Measurements from ENCODE around the gene BCL6B.
"Not testable (repeated sequence)": the region's sequence is repeated elsewhere in the genome, so short reads cannot be mapped to it uniquely, and the experiment has no call there.

DNA sequence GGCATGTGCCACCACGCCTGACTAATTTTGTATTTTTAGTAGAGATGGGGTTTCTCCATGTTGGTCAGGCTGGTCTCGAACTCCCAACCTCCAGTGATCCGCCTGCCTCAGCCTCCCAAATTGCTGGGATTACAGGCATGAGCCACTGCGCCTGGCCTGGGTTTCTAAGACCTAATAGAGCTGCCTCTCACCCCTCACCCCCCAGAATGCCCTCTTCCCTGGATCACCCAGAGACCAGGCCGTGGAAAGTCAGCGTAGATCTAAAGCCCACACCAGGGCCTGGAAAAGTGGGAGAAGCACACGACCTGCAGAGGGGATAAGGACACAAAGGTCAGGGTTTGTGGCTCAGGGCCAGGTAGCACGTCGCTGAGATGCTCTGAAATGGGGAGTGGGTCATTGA is 27.7 kb downstream of the BCL6B start:
- TF ChIP-seq, protein P1, sequence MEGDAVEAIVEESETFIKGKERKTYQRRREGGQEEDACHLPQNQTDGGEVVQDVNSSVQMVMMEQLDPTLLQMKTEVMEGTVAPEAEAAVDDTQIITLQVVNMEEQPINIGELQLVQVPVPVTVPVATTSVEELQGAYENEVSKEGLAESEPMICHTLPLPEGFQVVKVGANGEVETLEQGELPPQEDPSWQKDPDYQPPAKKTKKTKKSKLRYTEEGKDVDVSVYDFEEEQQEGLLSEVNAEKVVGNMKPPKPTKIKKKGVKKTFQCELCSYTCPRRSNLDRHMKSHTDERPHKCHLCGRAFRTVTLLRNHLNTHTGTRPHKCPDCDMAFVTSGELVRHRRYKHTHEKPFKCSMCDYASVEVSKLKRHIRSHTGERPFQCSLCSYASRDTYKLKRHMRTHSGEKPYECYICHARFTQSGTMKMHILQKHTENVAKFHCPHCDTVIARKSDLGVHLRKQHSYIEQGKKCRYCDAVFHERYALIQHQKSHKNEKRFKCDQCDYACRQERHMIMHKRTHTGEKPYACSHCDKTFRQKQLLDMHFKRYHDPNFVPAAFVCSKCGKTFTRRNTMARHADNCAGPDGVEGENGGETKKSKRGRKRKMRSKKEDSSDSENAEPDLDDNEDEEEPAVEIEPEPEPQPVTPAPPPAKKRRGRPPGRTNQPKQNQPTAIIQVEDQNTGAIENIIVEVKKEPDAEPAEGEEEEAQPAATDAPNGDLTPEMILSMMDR (conservative IDR thresholded peaks at IDR 0.05), result not testable (repeated sequence)
- not testable (repeated sequence) for TF ChIP-seq ZFX (IDR thresholded peaks at IDR 0.05)
